SK-N-SH (cell line): ENCODE measurements around the gene HACE1.

ENCODE experiments used
- CTCF ChIP-seq: fragments of 200-600 bp; sonication (generic); IDR thresholded peaks from 2 replicates; pipeline ENCODE4 v1.6.1; 2017; ENCODE audit warnings: antibody characterized with exemption, mild to moderate bottlenecking, moderate library complexity
- ELF1 ChIP-seq: IDR thresholded peaks from 2 replicates; pipeline ENCODE4 v1.4.0; 2012
- EZH2phosphoT487 ChIP-seq: fragments of 200-600 bp; sonication (generic); IDR thresholded peaks from 2 replicates; pipeline ENCODE4 v1.6.1; 2017; ENCODE audit warnings: low read depth, mixed run types, mild to moderate bottlenecking, antibody characterized with exemption, moderate library complexity, borderline replicate concordance
- FOSL2 ChIP-seq: IDR thresholded peaks from 2 replicates; pipeline ENCODE4 v1.4.0; 2012; ENCODE audit warnings: low read depth, mild to moderate bottlenecking, moderate library complexity, borderline replicate concordance
- GABPA ChIP-seq: IDR thresholded peaks from 2 replicates; pipeline ENCODE4 v1.4.0; 2012; ENCODE audit warnings: low read depth, mild to moderate bottlenecking
- MAX ChIP-seq: IDR thresholded peaks from 2 replicates; pipeline ENCODE4 v1.4.0; 2012; ENCODE audit warnings: low read depth
- POLR2AphosphoS5 ChIP-seq: IDR thresholded peaks from 2 replicates; pipeline ENCODE4 v1.6.1; 2012; ENCODE audit warnings: low read depth, low read length
- RAD21 ChIP-seq: IDR thresholded peaks from 2 replicates; pipeline ENCODE4 v1.6.1; 2012; ENCODE audit warnings: mild to moderate bottlenecking, low read length
- RCOR1 ChIP-seq: fragments of 150-350 bp; IDR thresholded peaks from 2 replicates; pipeline ENCODE4 v1.6.1; 2017; ENCODE audit warnings: antibody characterized with exemption, low read length
- REST ChIP-seq: IDR thresholded peaks from 2 replicates; pipeline ENCODE4 v1.6.1; 2012; ENCODE audit warnings: mild to moderate bottlenecking, low read depth, low read length, moderate library complexity
- RFX5 ChIP-seq: IDR thresholded peaks from 2 replicates; pipeline ENCODE4 v1.6.1; 2012; ENCODE audit warnings: mild to moderate bottlenecking, improper control_type of control experiment, low read length
- TAF1 ChIP-seq: IDR thresholded peaks from 2 replicates; pipeline ENCODE4 v1.6.1; 2012; ENCODE audit warnings: low read depth, mild to moderate bottlenecking, low read length, moderate library complexity, borderline replicate concordance
- USF2 ChIP-seq: fragments of 150-350 bp; IDR thresholded peaks from 2 replicates; pipeline ENCODE4 v1.6.1; 2017; ENCODE audit warnings: antibody characterized with exemption, low read length, low read depth, borderline replicate concordance
- YY1 ChIP-seq: IDR thresholded peaks from 2 replicates; pipeline ENCODE4 v1.4.0; 2012; ENCODE audit warnings: low read depth, mild to moderate bottlenecking

- TF ChIP-seq RFX5 (no peak), POLR2AphosphoS5 (no peak), EZH2phosphoT487 (no peak), MAX (no peak), ELF1 (no peak), CTCF (no peak), REST (no peak), RAD21 (no peak), USF2 (no peak), FOSL2 (no peak), RCOR1 (no peak), YY1 (no peak), TAF1 (no peak), GABPA (no peak)
Observed at GRCh38 chr6:104860221-104860620, 502 bp upstream of the HACE1 start.
